A549 (cell line): Measurements from ENCODE around the gene TMEM145. TPM values are rescaled to one million over a fixed set of nuclear protein-coding genes. Genes with fewer than 3 reads are reported as not detected.
A peak's percentile ranks its signal among the peaks of the same experiment; 100 is the strongest.

Experiments
- ATAC-seq, 2 experiments: fragments of 200-7000 bp in 1 of 2; fragments of >200 bp in 1 of 2; cut with Nextera tagmentation in 1 of 2; cut with Tn5 transposase in 1 of 2; 3 replicates each; pipeline versions ENCODE4 v1.8.0 to v1.9.1; 2018 to 2020; ENCODE audit warnings: mild to moderate bottlenecking in 1 of 2, moderate library complexity in 1 of 2
- CTCF ChIA-PET: fragments of 300-600 bp; sonication (Branson Sonifier 250); formaldehyde crosslinking; extraction: SDS; loops from one replicate; lab custom pipeline; 2021; ENCODE audit warnings: antibody characterized with exemption, inconsistent platforms; lab: Yijun Ruan, JAX
- POLR2A ChIA-PET: fragments of 350-600 bp; formaldehyde crosslinking; extraction: SDS; loops from one replicate; lab custom pipeline; 2021; ENCODE audit warnings: antibody characterized with exemption, inconsistent platforms; lab: Yijun Ruan, JAX
- DNase-seq, 2 experiments: peaks; one replicate each; pipeline versions ENCODE4 v3.0.0 to v3.0.0-alpha.2; 2011 to 2016; ENCODE audit warnings: low read depth in 1 of 2, low spot score in 1 of 2
- FAIRE-seq: peaks from 2 replicates; lab custom pipeline; 2011; peaks lifted over from hg19 to GRCh38; lab: Jason Lieb, UNC
- H3K27ac ChIP-seq, 2 experiments: fragments of >200 bp; sonication (Bioruptor Twin); formaldehyde crosslinking; 3 replicates each; pipeline ENCODE4 v1.5.1; 2016 to 2017
- H3K4me1 ChIP-seq: fragments of >200 bp; sonication (Bioruptor Twin); formaldehyde crosslinking; 3 replicates; pipeline ENCODE4 v1.6.1; 2016
- H3K4me2 ChIP-seq: fragments of >200 bp; sonication (Bioruptor Twin); formaldehyde crosslinking; 3 replicates; pipeline ENCODE4 v1.6.1; 2016
- H3K4me3 ChIP-seq: fragments of >200 bp; sonication (Bioruptor Twin); formaldehyde crosslinking; 3 replicates; pipeline ENCODE4 v1.5.1; 2016
- H3K9me3 ChIP-seq: fragments of >200 bp; sonication (Bioruptor Twin); formaldehyde crosslinking; 3 replicates; pipeline ENCODE4 v1.6.1; 2016
- CEBPB ChIP-seq, 2 experiments: fragments of >200 bp in 1 of 2; sonication (Bioruptor Twin) in 1 of 2; formaldehyde crosslinking in 1 of 2; IDR thresholded peaks; 2 replicates each; pipeline ENCODE4 v1.6.1; 2012 to 2016
- CHD4 ChIP-seq: fragments of 200-600 bp; sonication (generic); IDR thresholded peaks from 2 replicates; pipeline ENCODE4 v1.6.1; 2016; ENCODE audit warnings: antibody characterized with exemption, mild to moderate bottlenecking, borderline replicate concordance
- E2F6 ChIP-seq: IDR thresholded peaks from 2 replicates; pipeline ENCODE4 v1.6.1; 2012; ENCODE audit warnings: low read depth, borderline replicate concordance
- EHF ChIP-seq: fragments of 250-450 bp; sonication (Bioruptor Pico); IDR thresholded peaks from 2 replicates; pipeline ENCODE4 v1.5.0; 2020; ENCODE audit warnings: mild to moderate bottlenecking
- GATA3 ChIP-seq: IDR thresholded peaks from 2 replicates; pipeline ENCODE4 v1.6.1; 2012; ENCODE audit warnings: borderline replicate concordance
- HEYL ChIP-seq: fragments of 250-450 bp; sonication (Bioruptor Pico); IDR thresholded peaks from 2 replicates; pipeline ENCODE4 v1.8.0; 2021; ENCODE audit warnings: mild to moderate bottlenecking, moderate library complexity
- HOXA7 ChIP-seq: fragments of 250-450 bp; sonication (Bioruptor Pico); IDR thresholded peaks from 2 replicates; pipeline ENCODE4 v1.5.0; 2020; ENCODE audit warnings: mild to moderate bottlenecking, moderate library complexity
- HOXB13 ChIP-seq: fragments of 250-450 bp; sonication (Bioruptor Pico); IDR thresholded peaks from 2 replicates; pipeline ENCODE4 v1.5.0; 2020; ENCODE audit warnings: low read depth, mild to moderate bottlenecking, moderate library complexity
- JUNB ChIP-seq: fragments of >200 bp; sonication (Bioruptor Twin); formaldehyde crosslinking; IDR thresholded peaks from 2 replicates; pipeline ENCODE4 v1.6.1; 2016
- PBX3 ChIP-seq: IDR thresholded peaks from 2 replicates; pipeline ENCODE4 v1.6.1; 2012
- RAD21 ChIP-seq, 2 experiments: fragments of >200 bp in 1 of 2; sonication (Bioruptor Twin) in 1 of 2; formaldehyde crosslinking in 1 of 2; IDR thresholded peaks in 1 of 2; conservative IDR thresholded peaks in 1 of 2; 2 replicates in 1 of 2; 3 replicates in 1 of 2; pipeline ENCODE4 v1.6.1; 2012 to 2018; ENCODE audit warnings: inconsistent platforms in 1 of 2
- USF2 ChIP-seq: fragments of 450-650 bp; IDR thresholded peaks from 2 replicates; pipeline ENCODE4 v1.6.1; 2014; ENCODE audit warnings: antibody characterized with exemption
- ZSCAN20 ChIP-seq: fragments of 250-450 bp; sonication (Bioruptor Pico); IDR thresholded peaks from 2 replicates; pipeline ENCODE4 v1.8.0; 2022; ENCODE audit warnings: mild to moderate bottlenecking, moderate library complexity
- WGBS: methylation state at CpG from one replicate; pipeline ENCODE4 v1.1.6; 2017; ENCODE audit errors: missing lambda C conversion rate; 5-methylcytosine and 5-hydroxymethylcytosine counted together
- polyA plus RNA-seq, 4 experiments: library from polyadenylated mRNA; depleted of rRNA in 3 of 4; stranded (reverse); fragments of >200 nt; fragmentation: RNase III in 1 of 4; extraction: RNeasy Plus Mini Kit Qiagen cat#74134 plus additional on column Dnase treatment in 1 of 4; gene quantifications; 2 replicates in 3 of 4; 3 replicates in 1 of 4; pipeline ENCODE4 v1.2.3, GENCODE V29; 2011 to 2017
- TF ChIP-seq, protein P1 (sequence below): fragments of 200-600 bp; sonication (generic); IDR thresholded peaks from 2 replicates; pipeline ENCODE4 v1.6.1; 2016; ENCODE audit warnings: antibody characterized with exemption, mild to moderate bottlenecking, moderate library complexity

The TMEM145 gene
- polyA plus RNA-seq, 2 of the 4 experiments (the other 2 are of a cell fraction) = 0.71 to 3.6 TPM

GRCh38 chr19:42277821-42278451 lies 35.2 kb upstream of the TMEM145 start:
- ATAC-seq = no peak
- TF ChIP-seq, protein P1, sequence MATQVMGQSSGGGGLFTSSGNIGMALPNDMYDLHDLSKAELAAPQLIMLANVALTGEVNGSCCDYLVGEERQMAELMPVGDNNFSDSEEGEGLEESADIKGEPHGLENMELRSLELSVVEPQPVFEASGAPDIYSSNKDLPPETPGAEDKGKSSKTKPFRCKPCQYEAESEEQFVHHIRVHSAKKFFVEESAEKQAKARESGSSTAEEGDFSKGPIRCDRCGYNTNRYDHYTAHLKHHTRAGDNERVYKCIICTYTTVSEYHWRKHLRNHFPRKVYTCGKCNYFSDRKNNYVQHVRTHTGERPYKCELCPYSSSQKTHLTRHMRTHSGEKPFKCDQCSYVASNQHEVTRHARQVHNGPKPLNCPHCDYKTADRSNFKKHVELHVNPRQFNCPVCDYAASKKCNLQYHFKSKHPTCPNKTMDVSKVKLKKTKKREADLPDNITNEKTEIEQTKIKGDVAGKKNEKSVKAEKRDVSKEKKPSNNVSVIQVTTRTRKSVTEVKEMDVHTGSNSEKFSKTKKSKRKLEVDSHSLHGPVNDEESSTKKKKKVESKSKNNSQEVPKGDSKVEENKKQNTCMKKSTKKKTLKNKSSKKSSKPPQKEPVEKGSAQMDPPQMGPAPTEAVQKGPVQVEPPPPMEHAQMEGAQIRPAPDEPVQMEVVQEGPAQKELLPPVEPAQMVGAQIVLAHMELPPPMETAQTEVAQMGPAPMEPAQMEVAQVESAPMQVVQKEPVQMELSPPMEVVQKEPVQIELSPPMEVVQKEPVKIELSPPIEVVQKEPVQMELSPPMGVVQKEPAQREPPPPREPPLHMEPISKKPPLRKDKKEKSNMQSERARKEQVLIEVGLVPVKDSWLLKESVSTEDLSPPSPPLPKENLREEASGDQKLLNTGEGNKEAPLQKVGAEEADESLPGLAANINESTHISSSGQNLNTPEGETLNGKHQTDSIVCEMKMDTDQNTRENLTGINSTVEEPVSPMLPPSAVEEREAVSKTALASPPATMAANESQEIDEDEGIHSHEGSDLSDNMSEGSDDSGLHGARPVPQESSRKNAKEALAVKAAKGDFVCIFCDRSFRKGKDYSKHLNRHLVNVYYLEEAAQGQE = no peak
- no peak for TF ChIP-seq CEBPB (IDR thresholded peaks at IDR 0.05)
- TF ChIP-seq EHF (CRISPR knock-in tag) = no peak
- no peak for TF ChIP-seq ZSCAN20 (CRISPR knock-in tag)
- no peak for TF ChIP-seq HOXA7 (CRISPR knock-in tag)
- TF ChIP-seq HEYL (CRISPR knock-in tag) = no peak
- TF ChIP-seq JUNB = no peak

GRCh38 chr19:42278452-42279154 lies 34.5 kb upstream of the TMEM145 start:
- H3K4me1 ChIP-seq = peaks cover 48% of the 10 kb centered on the region
- H3K9me3 ChIP-seq = no peaks in the 10 kb centered on the region
- no peak overlapping the region for H3K4me3 ChIP-seq
- TF ChIP-seq GATA3 (no peak), HOXB13 (CRISPR knock-in tag) (no peak), USF2 (no peak), CHD4 (no peak), RAD21 (conservative IDR thresholded peaks at IDR 0.05 in 1 of 2, IDR thresholded peaks at IDR 0.05 in 1 of 2) (no peak)
- ATAC-seq (no peak), FAIRE-seq (no peak), DNase-seq (no peak)
- H3K27ac ChIP-seq = peak overlapping the region in 1 of 2 experiments; percentile 94; a peak in 3 of 6 replicates
- WGBS = 91% methylated on average over 5 of the region's 5 CpGs
- peak overlapping the region; percentile 100 for H3K4me2 ChIP-seq
- ChIA-PET POLR2A (interaction anchor here (1.1 to 5.6 kb wide), 5 partner anchors 8 to 118 kb away, joined by 3 to 56 read pairs (median 11); partner anchors contain the start of genes CIC and GSK3A), CTCF (interaction anchor here (0.7 to 14.6 kb wide), 19 partner anchors 7 to 170 kb away, joined by 3 to 373 read pairs (median 8); partner anchors contain the start of genes CIC, ERF and GSK3A)

More at GRCh38 chr19:42277821-42278451, 35.2 kb upstream of the TMEM145 start:
- H3K4me2 ChIP-seq = no peak overlapping the region
- 79% methylated on average over 10 of the region's 10 CpGs for WGBS
- H3K27ac ChIP-seq = peak overlapping the region in 1 of 2 experiments; percentile 94; a peak in 3 of 6 replicates
- DNase-seq = no peak
- H3K4me3 ChIP-seq = no peak overlapping the region
- H3K9me3 ChIP-seq = no peaks in the 10 kb centered on the region
- peak; percentile 61 for FAIRE-seq
- H3K4me1 ChIP-seq = peaks cover 43% of the 10 kb centered on the region
- CTCF ChIA-PET = interaction anchor here (0.7 to 14.6 kb wide), 10 partner anchors 6 to 170 kb away, joined by 4 to 373 read pairs (median 12); partner anchors contain the start of genes CIC, ERF and GSK3A
- POLR2A ChIA-PET = interaction anchor here (5.6 kb wide), 1 partner anchor 35 kb away, joined by 56 read pairs; the partner anchor contains the start of gene GSK3A

DNA sequence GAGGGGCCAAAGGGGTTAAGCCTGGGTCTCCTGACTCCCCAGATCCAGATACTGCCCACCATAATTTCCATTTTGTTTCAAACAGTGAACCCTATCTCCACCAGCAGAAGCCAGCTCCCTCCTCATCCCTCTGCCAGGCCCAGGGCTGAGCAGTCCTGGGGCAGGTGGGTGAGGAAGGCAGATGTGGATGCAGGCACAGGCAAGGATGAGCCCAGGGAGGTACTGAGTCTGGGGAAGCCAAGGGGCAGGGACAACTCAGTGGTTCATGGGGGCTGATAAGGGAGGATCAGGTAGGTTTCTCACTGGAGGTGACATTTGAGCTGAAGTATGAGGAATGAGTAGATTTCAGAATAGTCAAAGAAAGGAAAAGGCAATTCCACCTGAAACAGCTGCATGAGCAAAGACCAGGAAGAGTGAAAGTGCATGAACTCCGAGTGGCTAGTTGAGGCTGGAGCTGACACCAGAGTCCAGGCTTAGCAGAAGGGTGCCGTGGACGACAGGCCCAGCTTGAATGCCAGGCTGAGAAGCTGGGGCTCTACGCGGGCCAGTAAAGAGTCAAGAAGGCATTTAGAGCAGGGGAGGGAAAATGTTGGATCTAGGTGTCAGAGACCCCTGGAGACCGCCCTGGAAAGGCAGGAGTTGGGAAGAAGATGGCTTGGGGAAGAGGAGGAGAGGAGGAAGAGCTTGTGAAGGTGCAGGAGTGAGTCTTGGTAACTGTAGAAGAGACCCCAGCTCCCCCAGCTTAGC lies 33.8 kb upstream of the TMEM145 start:
- 18% methylated on average over 6 of the region's 6 CpGs for WGBS
- peak overlapping the region; percentile 77 for H3K4me3 ChIP-seq
- POLR2A ChIA-PET = interaction anchor here (0.6 to 5.6 kb wide), 7 partner anchors 9 to 166 kb away, joined by 3 to 56 read pairs (median 8); partner anchors contain the start of genes CIC, ERF and GSK3A
- FAIRE-seq (peak; percentile 74), ATAC-seq (peak in 1 of 2 experiments; percentile 4; a peak in 3 of 6 replicates), DNase-seq (no peak)
- no peaks in the 10 kb centered on the region for H3K9me3 ChIP-seq
- H3K27ac ChIP-seq = peak overlapping the region; percentile 94 to 98
- H3K4me2 ChIP-seq = peak overlapping the region; percentile 100
- CTCF ChIA-PET = interaction anchor here (0.6 to 14.6 kb wide), 37 partner anchors 8 to 1543 kb away, joined by 3 to 373 read pairs (median 4); partner anchors contain the start of genes CIC, ERF, GSK3A and PAFAH1B3
- H3K4me1 ChIP-seq = peaks cover 48% of the 10 kb centered on the region
- TF ChIP-seq E2F6 (no peak), PBX3 (0 out of 2 replicates have a peak, but pooled peaks have one; percentile 19)
